ENCODE measurements around the gene MEOX1. TPM values are rescaled to one million over a fixed set of nuclear protein-coding genes. Genes with fewer than 3 reads are reported as not detected.

The MEOX1 gene
- total and polyA plus RNA-seq, 2 of the 13 experiments (the other 11 are each of a cell fraction or from before 2014, with no cell fraction given), result not detected

DNA sequence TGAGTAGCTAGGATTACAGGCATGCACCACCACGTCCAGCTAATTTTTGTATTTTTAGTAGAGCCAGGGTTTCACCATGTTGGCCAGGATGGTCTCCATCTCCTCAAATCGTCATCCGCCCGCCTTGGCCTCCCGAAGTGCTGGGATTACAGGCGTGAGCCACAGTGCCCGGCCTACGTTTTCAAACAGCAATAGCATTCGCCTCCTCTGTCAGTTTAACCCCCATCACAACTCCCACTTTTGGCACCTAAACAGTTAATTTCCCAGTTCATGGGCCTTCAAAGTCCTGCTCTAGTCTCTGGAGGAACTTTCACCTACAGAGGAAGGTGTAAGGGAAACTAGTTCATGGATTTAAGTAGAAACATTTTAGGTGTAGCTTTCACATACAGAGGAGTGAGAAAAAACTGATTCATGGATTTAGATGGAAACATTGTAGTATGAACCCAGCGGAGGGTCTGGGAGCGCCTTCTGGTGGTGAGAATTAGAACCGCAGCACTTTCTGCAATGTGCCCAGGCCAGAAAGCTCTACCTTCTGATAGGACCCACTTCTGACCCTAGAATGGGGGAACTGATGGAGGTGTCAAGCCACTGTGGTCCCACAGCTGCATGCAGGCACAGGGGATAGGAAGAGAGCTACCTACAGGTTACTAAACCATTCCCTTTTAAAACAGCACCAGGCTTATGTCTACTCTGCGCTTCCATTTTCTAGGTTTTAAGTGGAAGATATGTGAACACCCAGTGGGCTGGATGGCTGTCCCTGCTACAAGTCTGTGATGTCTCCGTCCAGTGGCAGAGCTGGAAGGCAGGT, 12.0 kb upstream of the MEOX1 start (continued):
- TF ChIP-seq ZBTB33 (CRISPR knock-in tag; IDR thresholded peaks at IDR 0.05) (no peak), RCOR2 (CRISPR knock-in tag; IDR thresholded peaks at IDR 0.05) (peak; percentile 46; the same call in 1 of the 2 replicates), PAX8 (CRISPR knock-in tag; IDR thresholded peaks at IDR 0.05; ENCODE audit: borderline replicate concordance) (no peak), PPARG (CRISPR knock-in tag; conservative IDR thresholded peaks at IDR 0.05) (peak; percentile 54; the same call in 1 of the 2 replicates), KDM6A (CRISPR knock-in tag; IDR thresholded peaks at IDR 0.05; ENCODE audit: low read depth) (0 out of 2 replicates have a peak, but pooled peaks have one; percentile 15), ZNF816 (CRISPR knock-in tag; IDR thresholded peaks at IDR 0.05; ENCODE audit: borderline replicate concordance) (no peak), ZNF460 (CRISPR knock-in tag; IDR thresholded peaks at IDR 0.05; ENCODE audit: borderline replicate concordance) (no peak), GABPA (IDR thresholded peaks at IDR 0.05; ENCODE audit: low read depth, low read length) (no peak), GABPA (CRISPR knock-in tag; IDR thresholded peaks at IDR 0.05; ENCODE audit: low read depth) (no peak), ZNF337 (CRISPR knock-in tag; IDR thresholded peaks at IDR 0.05; ENCODE audit: borderline replicate concordance, low read depth) (no peak), RELA (CRISPR knock-in tag; IDR thresholded peaks at IDR 0.05) (no peak), ZNF232 (CRISPR knock-in tag; IDR thresholded peaks at IDR 0.05; ENCODE audit: borderline replicate concordance) (no peak), ZNF10 (CRISPR knock-in tag; IDR thresholded peaks at IDR 0.05; ENCODE audit: borderline replicate concordance, low read depth) (no peak), TGIF2 (CRISPR knock-in tag; IDR thresholded peaks at IDR 0.05) (0 out of 2 replicates have a peak, but pooled peaks have one; percentile 42), TARDBP (CRISPR knock-in tag; IDR thresholded peaks at IDR 0.05) (peak; percentile 44; the same call in 1 of the 2 replicates)
- TF ChIP-seq, protein P1, sequence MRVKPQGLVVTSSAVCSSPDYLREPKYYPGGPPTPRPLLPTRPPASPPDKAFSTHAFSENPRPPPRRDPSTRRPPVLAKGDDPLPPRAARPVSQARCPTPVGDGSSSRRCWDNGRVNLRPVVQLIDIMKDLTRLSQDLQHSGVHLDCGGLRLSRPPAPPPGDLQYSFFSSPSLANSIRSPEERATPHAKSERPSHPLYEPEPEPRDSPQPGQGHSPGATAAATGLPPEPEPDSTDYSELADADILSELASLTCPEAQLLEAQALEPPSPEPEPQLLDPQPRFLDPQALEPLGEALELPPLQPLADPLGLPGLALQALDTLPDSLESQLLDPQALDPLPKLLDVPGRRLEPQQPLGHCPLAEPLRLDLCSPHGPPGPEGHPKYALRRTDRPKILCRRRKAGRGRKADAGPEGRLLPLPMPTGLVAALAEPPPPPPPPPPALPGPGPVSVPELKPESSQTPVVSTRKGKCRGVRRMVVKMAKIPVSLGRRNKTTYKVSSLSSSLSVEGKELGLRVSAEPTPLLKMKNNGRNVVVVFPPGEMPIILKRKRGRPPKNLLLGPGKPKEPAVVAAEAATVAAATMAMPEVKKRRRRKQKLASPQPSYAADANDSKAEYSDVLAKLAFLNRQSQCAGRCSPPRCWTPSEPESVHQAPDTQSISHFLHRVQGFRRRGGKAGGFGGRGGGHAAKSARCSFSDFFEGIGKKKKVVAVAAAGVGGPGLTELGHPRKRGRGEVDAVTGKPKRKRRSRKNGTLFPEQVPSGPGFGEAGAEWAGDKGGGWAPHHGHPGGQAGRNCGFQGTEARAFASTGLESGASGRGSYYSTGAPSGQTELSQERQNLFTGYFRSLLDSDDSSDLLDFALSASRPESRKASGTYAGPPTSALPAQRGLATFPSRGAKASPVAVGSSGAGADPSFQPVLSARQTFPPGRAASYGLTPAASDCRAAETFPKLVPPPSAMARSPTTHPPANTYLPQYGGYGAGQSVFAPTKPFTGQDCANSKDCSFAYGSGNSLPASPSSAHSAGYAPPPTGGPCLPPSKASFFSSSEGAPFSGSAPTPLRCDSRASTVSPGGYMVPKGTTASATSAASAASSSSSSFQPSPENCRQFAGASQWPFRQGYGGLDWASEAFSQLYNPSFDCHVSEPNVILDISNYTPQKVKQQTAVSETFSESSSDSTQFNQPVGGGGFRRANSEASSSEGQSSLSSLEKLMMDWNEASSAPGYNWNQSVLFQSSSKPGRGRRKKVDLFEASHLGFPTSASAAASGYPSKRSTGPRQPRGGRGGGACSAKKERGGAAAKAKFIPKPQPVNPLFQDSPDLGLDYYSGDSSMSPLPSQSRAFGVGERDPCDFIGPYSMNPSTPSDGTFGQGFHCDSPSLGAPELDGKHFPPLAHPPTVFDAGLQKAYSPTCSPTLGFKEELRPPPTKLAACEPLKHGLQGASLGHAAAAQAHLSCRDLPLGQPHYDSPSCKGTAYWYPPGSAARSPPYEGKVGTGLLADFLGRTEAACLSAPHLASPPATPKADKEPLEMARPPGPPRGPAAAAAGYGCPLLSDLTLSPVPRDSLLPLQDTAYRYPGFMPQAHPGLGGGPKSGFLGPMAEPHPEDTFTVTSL (CRISPR knock-in tag; IDR thresholded peaks at IDR 0.05; ENCODE audit: borderline replicate concordance), result no peak
- TF ChIP-seq, protein P2, sequence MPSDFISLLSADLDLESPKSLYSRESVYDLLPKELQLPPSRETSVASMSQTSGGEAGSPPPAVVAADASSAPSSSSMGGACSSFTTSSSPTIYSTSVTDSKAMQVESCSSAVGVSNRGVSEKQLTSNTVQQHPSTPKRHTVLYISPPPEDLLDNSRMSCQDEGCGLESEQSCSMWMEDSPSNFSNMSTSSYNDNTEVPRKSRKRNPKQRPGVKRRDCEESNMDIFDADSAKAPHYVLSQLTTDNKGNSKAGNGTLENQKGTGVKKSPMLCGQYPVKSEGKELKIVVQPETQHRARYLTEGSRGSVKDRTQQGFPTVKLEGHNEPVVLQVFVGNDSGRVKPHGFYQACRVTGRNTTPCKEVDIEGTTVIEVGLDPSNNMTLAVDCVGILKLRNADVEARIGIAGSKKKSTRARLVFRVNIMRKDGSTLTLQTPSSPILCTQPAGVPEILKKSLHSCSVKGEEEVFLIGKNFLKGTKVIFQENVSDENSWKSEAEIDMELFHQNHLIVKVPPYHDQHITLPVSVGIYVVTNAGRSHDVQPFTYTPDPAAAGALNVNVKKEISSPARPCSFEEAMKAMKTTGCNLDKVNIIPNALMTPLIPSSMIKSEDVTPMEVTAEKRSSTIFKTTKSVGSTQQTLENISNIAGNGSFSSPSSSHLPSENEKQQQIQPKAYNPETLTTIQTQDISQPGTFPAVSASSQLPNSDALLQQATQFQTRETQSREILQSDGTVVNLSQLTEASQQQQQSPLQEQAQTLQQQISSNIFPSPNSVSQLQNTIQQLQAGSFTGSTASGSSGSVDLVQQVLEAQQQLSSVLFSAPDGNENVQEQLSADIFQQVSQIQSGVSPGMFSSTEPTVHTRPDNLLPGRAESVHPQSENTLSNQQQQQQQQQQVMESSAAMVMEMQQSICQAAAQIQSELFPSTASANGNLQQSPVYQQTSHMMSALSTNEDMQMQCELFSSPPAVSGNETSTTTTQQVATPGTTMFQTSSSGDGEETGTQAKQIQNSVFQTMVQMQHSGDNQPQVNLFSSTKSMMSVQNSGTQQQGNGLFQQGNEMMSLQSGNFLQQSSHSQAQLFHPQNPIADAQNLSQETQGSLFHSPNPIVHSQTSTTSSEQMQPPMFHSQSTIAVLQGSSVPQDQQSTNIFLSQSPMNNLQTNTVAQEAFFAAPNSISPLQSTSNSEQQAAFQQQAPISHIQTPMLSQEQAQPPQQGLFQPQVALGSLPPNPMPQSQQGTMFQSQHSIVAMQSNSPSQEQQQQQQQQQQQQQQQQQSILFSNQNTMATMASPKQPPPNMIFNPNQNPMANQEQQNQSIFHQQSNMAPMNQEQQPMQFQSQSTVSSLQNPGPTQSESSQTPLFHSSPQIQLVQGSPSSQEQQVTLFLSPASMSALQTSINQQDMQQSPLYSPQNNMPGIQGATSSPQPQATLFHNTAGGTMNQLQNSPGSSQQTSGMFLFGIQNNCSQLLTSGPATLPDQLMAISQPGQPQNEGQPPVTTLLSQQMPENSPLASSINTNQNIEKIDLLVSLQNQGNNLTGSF (CRISPR knock-in tag; IDR thresholded peaks at IDR 0.05), result no peak
